PC-3 (cell line): ENCODE data around the gene SMIM22. TPM values are rescaled to one million over a fixed set of nuclear protein-coding genes. Genes with fewer than 3 reads are reported as not detected.

ENCODE experiments used
- ATAC-seq: fragments of 200-7000 bp; cut with Tn5 transposase; 2 replicates; pipeline ENCODE4 v1.9.1; 2020; ENCODE audit warnings: mild to moderate bottlenecking, moderate library complexity
- BruUV-seq: library from RNA; stranded (reverse); fragments of 400-500 nt; replicated peaks from 2 replicates; lab custom pipeline; 2021; lab: Mats Ljungman, UMichigan
- CTCF ChIA-PET: fragments of 300-600 bp; sonication (Branson Sonifier 250); formaldehyde crosslinking; loops from one replicate; lab custom pipeline; 2022; ENCODE audit warnings: antibody characterized with exemption; lab: Charles Lee
- POLR2A ChIA-PET: fragments of 300-600 bp; sonication (Branson Sonifier 250); formaldehyde crosslinking; loops from one replicate; lab custom pipeline; 2022; ENCODE audit warnings: antibody characterized with exemption; ENCODE audit not compliant: unreplicated experiment; lab: Charles Lee
- DNase-seq: peaks from one replicate; pipeline ENCODE4 v3.0.0-alpha.2; 2015
- H2AFZ ChIP-seq: fragments of 300-600 bp; sonication (generic); 2 replicates; pipeline ENCODE4 v1.6.0; 2016; ENCODE audit warnings: antibody characterized with exemption, low read length
- H3F3A ChIP-seq: fragments of 300-600 bp; sonication (generic); one replicate; pipeline ENCODE4 v1.6.0; 2017; ENCODE audit warnings: antibody characterized with exemption, low read length, control low read depth, mild to moderate bottlenecking; ENCODE audit not compliant: unreplicated experiment
- H3K27ac ChIP-seq: fragments of 300-600 bp; sonication (generic); 2 replicates; pipeline ENCODE4 v1.5.1; 2016; ENCODE audit warnings: mild to moderate bottlenecking, low read length
- H3K27me3 ChIP-seq: fragments of 300-600 bp; sonication (generic); 2 replicates; pipeline ENCODE4 v1.6.1; 2016; ENCODE audit warnings: low read length, mixed read lengths
- H3K36me3 ChIP-seq: fragments of 300-600 bp; sonication (generic); 2 replicates; pipeline ENCODE4 v1.6.1; 2016; ENCODE audit warnings: low read depth, mixed run types, low read length, mixed read lengths
- H3K4me1 ChIP-seq: fragments of 300-600 bp; sonication (generic); 2 replicates; pipeline ENCODE4 v1.5.1; 2016; ENCODE audit warnings: low read length; ENCODE audit not compliant: insufficient read depth
- H3K4me2 ChIP-seq: fragments of 300-600 bp; sonication (generic); 2 replicates; pipeline ENCODE4 v1.6.0; 2016; ENCODE audit warnings: low read length
- H3K4me3 ChIP-seq: fragments of 300-600 bp; sonication (generic); 2 replicates; pipeline ENCODE4 v1.5.1; 2016; ENCODE audit warnings: mild to moderate bottlenecking, low read length, mixed read lengths
- H3K79me2 ChIP-seq: fragments of 300-600 bp; sonication (generic); 2 replicates; pipeline ENCODE4 v1.6.1; 2017; ENCODE audit warnings: low read length, mixed read lengths
- H3K9ac ChIP-seq: fragments of 300-600 bp; sonication (generic); 2 replicates; pipeline ENCODE4 v1.6.0; 2016; ENCODE audit warnings: mild to moderate bottlenecking, low read length
- H3K9me2 ChIP-seq: fragments of 300-600 bp; sonication (generic); replicated peaks from 2 replicates; pipeline ENCODE4 v1.6.1; 2016; ENCODE audit warnings: mixed run types, low read length, mixed read lengths
- H3K9me3 ChIP-seq: fragments of 300-600 bp; sonication (generic); 2 replicates; pipeline ENCODE4 v1.6.1; 2016; ENCODE audit warnings: low read length, mixed read lengths
- H4K20me1 ChIP-seq: fragments of 300-600 bp; sonication (generic); 2 replicates; pipeline ENCODE4 v1.6.1; 2016; ENCODE audit warnings: low read length, mixed read lengths
- EZH2 ChIP-seq: fragments of 300-600 bp; sonication (generic); IDR thresholded peaks from one replicate; pipeline ENCODE4 v1.6.1; 2017; ENCODE audit warnings: antibody characterized with exemption, mild to moderate bottlenecking, low read length; ENCODE audit not compliant: unreplicated experiment
- EZH2phosphoT487 ChIP-seq: fragments of 300-600 bp; sonication (generic); IDR thresholded peaks from 2 replicates; pipeline ENCODE4 v1.6.1; 2018; ENCODE audit warnings: mild to moderate bottlenecking, antibody characterized with exemption, low read length, borderline replicate concordance
- intact Hi-C: fragments of 100-400 bp; cut with micrococcal nuclease; formaldehyde crosslinking; loops from 2 replicates; pipeline ENCODE4 v1.9.0; 2023
- total RNA-seq: library from RNA; depleted of rRNA; stranded (reverse); fragments of >200 nt; gene quantifications from 2 replicates; pipeline ENCODE4 v1.2.3, GENCODE V29; 2014
- TF ChIP-seq, protein P1 (sequence below): fragments of 300-600 bp; sonication (generic); conservative IDR thresholded peaks from 2 replicates; pipeline ENCODE4 v1.5.1; 2017; ENCODE audit warnings: antibody characterized with exemption, low read depth, mild to moderate bottlenecking, low read length

Gene SMIM22
- total RNA-seq, 1 experiment from 2014 or later, result not detected

- BruUV-seq, result no TSS peak
Measured at GRCh38 chr16:4796982-4797804, 2.0 kb downstream of the SMIM22 start.

DNA sequence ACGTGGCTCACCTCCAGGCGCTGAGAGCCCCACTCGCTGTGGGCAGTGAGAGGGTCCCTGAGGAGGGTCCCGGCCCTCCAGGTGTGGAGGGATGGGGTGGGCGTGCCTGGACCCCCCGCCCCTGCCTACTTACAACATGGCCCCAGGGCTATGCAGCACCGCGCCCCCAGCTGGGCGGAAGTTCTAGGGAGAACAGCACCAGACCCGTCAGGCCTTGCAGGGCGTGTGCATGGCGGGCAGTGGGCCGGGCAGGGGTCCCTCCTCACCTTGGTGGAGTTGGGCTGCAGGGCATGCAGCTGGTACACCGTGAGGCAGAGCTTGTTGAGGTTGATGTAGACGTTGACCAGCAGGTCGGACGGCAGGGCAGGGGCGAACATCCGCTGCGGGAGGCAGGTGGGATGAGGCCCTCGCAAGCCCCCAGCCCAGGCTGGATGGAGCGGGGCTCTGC is 2.7 kb downstream of the SMIM22 start:
- DNase-seq (no peak), ATAC-seq (no peak)
- BruUV-seq, result no TSS peak
- Histone ChIP-seq H3K9ac (no peak overlapping the region), H3K27me3 (no peaks in the 10 kb centered on the region), H3K27ac (no peak overlapping the region), H3K4me2 (no peak overlapping the region), H3K9me2 (no peaks in the 10 kb centered on the region), H3K9me3 (no peaks in the 10 kb centered on the region), H4K20me1 (no peaks in the 10 kb centered on the region), H2AFZ (no peak overlapping the region), H3K36me3 (no peaks in the 10 kb centered on the region), H3K79me2 (no peaks in the 10 kb centered on the region), H3K4me3 (no peak overlapping the region), H3K4me1 (peaks cover 8% of the 10 kb centered on the region; the same call in 1 of the 2 replicates), H3F3A (no peaks in the 10 kb centered on the region)
- intact Hi-C loops, result no loop called here
- TF ChIP-seq EZH2phosphoT487, result no peak
- TF ChIP-seq, protein P1, sequence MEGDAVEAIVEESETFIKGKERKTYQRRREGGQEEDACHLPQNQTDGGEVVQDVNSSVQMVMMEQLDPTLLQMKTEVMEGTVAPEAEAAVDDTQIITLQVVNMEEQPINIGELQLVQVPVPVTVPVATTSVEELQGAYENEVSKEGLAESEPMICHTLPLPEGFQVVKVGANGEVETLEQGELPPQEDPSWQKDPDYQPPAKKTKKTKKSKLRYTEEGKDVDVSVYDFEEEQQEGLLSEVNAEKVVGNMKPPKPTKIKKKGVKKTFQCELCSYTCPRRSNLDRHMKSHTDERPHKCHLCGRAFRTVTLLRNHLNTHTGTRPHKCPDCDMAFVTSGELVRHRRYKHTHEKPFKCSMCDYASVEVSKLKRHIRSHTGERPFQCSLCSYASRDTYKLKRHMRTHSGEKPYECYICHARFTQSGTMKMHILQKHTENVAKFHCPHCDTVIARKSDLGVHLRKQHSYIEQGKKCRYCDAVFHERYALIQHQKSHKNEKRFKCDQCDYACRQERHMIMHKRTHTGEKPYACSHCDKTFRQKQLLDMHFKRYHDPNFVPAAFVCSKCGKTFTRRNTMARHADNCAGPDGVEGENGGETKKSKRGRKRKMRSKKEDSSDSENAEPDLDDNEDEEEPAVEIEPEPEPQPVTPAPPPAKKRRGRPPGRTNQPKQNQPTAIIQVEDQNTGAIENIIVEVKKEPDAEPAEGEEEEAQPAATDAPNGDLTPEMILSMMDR, result no peak
- ChIA-PET POLR2A (no interaction called here), CTCF (no interaction called here)

More at GRCh38 chr16:4796982-4797804, 2.0 kb downstream of the SMIM22 start:
- ATAC-seq (no peak), DNase-seq (no peak)
- Histone ChIP-seq H3K9me2 (no peaks in the 10 kb centered on the region), H3K4me1 (peaks cover 8% of the 10 kb centered on the region; the same call in 1 of the 2 replicates), H3K79me2 (no peaks in the 10 kb centered on the region), H3K9me3 (no peaks in the 10 kb centered on the region), H3K36me3 (no peaks in the 10 kb centered on the region), H4K20me1 (no peaks in the 10 kb centered on the region), H3K4me3 (no peak overlapping the region), H2AFZ (no peak overlapping the region), H3K4me2 (no peak overlapping the region), H3K27ac (no peak overlapping the region), H3K27me3 (no peaks in the 10 kb centered on the region), H3K9ac (no peak overlapping the region), H3F3A (no peaks in the 10 kb centered on the region)
- ChIA-PET POLR2A (no interaction called here), CTCF (no interaction called here)
- intact Hi-C loops, result no loop called here
- TF ChIP-seq EZH2 (no peak), EZH2phosphoT487 (no peak)
- TF ChIP-seq, protein P1, result no peak

DNA sequence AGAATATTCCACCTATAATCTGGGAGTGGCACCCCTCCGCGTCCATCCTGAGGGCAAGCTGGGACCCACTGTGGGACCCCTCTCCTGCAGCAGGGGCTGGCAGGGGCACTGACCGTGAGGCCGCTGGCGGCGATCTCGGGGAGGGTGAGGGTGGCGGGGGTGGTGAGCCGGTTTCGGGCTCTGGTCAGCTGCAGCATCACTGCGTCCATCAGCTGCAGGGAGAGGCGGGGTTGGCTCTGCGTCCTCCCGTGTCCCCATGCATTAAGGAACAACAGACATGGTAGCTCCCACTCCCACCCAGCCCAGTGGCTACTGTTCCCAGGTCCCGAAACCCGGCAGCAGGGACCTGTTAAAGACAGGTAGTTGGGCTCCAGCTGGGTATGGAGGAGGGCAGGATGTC is 3.3 kb downstream of the SMIM22 start:
- Histone ChIP-seq H3K79me2 (no peaks in the 10 kb centered on the region), H3F3A (no peaks in the 10 kb centered on the region), H4K20me1 (no peaks in the 10 kb centered on the region), H3K9me2 (no peaks in the 10 kb centered on the region), H3K4me2 (no peak overlapping the region), H3K27ac (no peak overlapping the region), H3K9ac (no peak overlapping the region), H3K27me3 (no peaks in the 10 kb centered on the region), H3K4me3 (no peak overlapping the region), H2AFZ (no peak overlapping the region), H3K9me3 (no peaks in the 10 kb centered on the region), H3K4me1 (peaks cover 13% of the 10 kb centered on the region), H3K36me3 (no peaks in the 10 kb centered on the region)
- CTCF ChIA-PET, result no interaction called here
- DNase-seq (no peak), ATAC-seq (no peak)
- TF ChIP-seq EZH2phosphoT487 (no peak), EZH2 (no peak)
- TF ChIP-seq, protein P1, result no peak
- BruUV-seq, result no TSS peak
- intact Hi-C loops, result no loop called here
- POLR2A ChIA-PET, result no interaction called here
